Measurements from ENCODE around the gene PHF3.

PHF3 gene

GRCh38 chr6:63730311-63730710 lies 94.7 kb downstream of the PHF3 start:
- TF ChIP-seq FOXP2 (optimal IDR thresholded peaks at IDR 0.05; ENCODE audit: borderline replicate concordance, extremely low read depth, extremely low read length, insufficient read depth) (no peak), TAF1 (IDR thresholded peaks at IDR 0.05; ENCODE audit: borderline replicate concordance, insufficient read depth, low read length) (no peak), POLR2AphosphoS5 (IDR thresholded peaks at IDR 0.05; ENCODE audit: low read depth, low read length) (no peak), REST (IDR thresholded peaks at IDR 0.05; ENCODE audit: insufficient read depth in 1 of 2, low read depth in 2 of 2, low read length in 2 of 2) (no peak), SIN3A (IDR thresholded peaks at IDR 0.05; ENCODE audit: borderline replicate concordance, insufficient read depth, low read length) (no peak)

- TF ChIP-seq FOXP2 (optimal IDR thresholded peaks at IDR 0.05; ENCODE audit: borderline replicate concordance, extremely low read depth, extremely low read length, insufficient read depth) (no peak), SIN3A (IDR thresholded peaks at IDR 0.05; ENCODE audit: borderline replicate concordance, insufficient read depth, low read length) (no peak), REST (IDR thresholded peaks at IDR 0.05; ENCODE audit: insufficient read depth in 1 of 2, low read depth in 2 of 2, low read length in 2 of 2) (no peak), POLR2AphosphoS5 (IDR thresholded peaks at IDR 0.05; ENCODE audit: low read depth, low read length) (no peak), TAF1 (IDR thresholded peaks at IDR 0.05; ENCODE audit: borderline replicate concordance, insufficient read depth, low read length) (no peak)
Observed at GRCh38 chr6:63731930-63732329, 96.3 kb downstream of the PHF3 start.

- no peak for TF ChIP-seq POLR2AphosphoS5 (IDR thresholded peaks at IDR 0.05; ENCODE audit: low read depth, low read length)
- TF ChIP-seq REST (IDR thresholded peaks at IDR 0.05; ENCODE audit: insufficient read depth in 1 of 2, low read depth in 2 of 2, low read length in 2 of 2): no peak
- no peak for TF ChIP-seq SIN3A (IDR thresholded peaks at IDR 0.05; ENCODE audit: borderline replicate concordance, insufficient read depth, low read length)
- no peak for TF ChIP-seq FOXP2 (optimal IDR thresholded peaks at IDR 0.05; ENCODE audit: borderline replicate concordance, extremely low read depth, extremely low read length, insufficient read depth)
- no peak for TF ChIP-seq TAF1 (IDR thresholded peaks at IDR 0.05; ENCODE audit: borderline replicate concordance, insufficient read depth, low read length)
Observed at GRCh38 chr6:63732336-63732735, 96.7 kb downstream of the PHF3 start.

- no peak for TF ChIP-seq REST (IDR thresholded peaks at IDR 0.05; ENCODE audit: insufficient read depth in 1 of 2, low read depth in 2 of 2, low read length in 2 of 2)
- TF ChIP-seq POLR2AphosphoS5 (IDR thresholded peaks at IDR 0.05; ENCODE audit: low read depth, low read length): no peak
- no peak for TF ChIP-seq FOXP2 (optimal IDR thresholded peaks at IDR 0.05; ENCODE audit: borderline replicate concordance, extremely low read depth, extremely low read length, insufficient read depth)
- no peak for TF ChIP-seq SIN3A (IDR thresholded peaks at IDR 0.05; ENCODE audit: borderline replicate concordance, insufficient read depth, low read length)
- no peak for TF ChIP-seq TAF1 (IDR thresholded peaks at IDR 0.05; ENCODE audit: borderline replicate concordance, insufficient read depth, low read length)
Observed at GRCh38 chr6:63734923-63735322, 99.3 kb downstream of the PHF3 start.
